ENCODE measurements around the gene CMTM6.

CMTM6 gene

DNA sequence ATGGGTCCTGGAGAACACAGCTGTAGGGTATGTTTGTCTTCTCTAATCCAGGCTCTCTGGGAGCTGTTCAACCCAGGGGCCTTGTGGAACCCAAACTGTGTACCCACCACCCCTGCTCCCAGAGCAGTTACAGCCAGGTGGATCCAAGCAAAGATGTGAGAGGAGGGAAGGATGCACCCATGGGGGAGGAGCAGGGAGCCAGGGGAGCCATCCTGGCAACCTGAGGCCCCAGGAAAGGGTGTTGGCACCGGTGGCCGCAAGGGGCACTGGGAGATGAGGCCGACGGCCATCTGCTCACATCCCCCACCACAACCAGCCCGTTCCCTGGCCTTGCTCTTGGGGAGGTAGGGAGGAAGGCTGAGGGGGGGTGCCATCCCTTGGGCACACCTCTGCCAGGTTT lies 43.2 kb downstream of the CMTM6 start:
- peaks cover 26% of the 10 kb centered on the region for H3K36me3 Mint-ChIP-seq (ENCODE audit: insufficient read depth)
- DNase-seq (ENCODE audit: low spot score in 2 of 2) (no peak), ATAC-seq (replicated peaks; ENCODE audit: extremely low read depth, poor library complexity, severe bottlenecking) (no peak)
- H3K4me1 Mint-ChIP-seq = peaks cover 30% of the 10 kb centered on the region
- H3K27me3 Mint-ChIP-seq = no peaks in the 10 kb centered on the region
- H3K9me3 Mint-ChIP-seq = peaks cover 5% of the 10 kb centered on the region
- H3K27ac Mint-ChIP-seq (ENCODE audit: low read depth) = no peak overlapping the region
- H3K4me3 Mint-ChIP-seq = no peak overlapping the region

DNA sequence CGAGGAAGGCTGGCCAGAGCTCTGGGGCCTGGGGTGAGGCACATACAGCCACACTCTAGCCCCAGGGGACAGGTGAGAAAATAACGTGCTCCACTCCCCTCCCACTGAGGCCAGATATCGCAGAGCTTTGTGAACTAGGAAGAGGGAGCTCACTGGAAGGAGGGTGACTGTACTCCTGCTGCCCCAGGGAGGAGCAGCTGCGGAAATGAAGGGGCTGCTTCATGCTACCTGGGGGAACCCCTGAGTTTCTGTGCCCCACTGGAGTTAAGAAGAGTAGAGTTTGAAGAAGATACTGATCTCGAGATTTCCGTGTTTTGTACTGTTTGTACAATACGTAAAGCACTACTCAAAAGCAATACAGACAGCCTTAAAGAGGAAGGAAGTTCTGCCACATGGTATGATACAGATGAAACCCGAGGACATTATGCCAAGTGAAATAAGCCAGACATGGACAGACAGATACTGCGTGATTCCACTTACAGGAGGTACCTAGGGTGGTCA lies 44.6 kb downstream of the CMTM6 start:
- Mint-ChIP-seq H3K9me3 (peaks cover 5% of the 10 kb centered on the region), H3K36me3 (ENCODE audit: insufficient read depth) (peaks cover 32% of the 10 kb centered on the region), H3K27ac (ENCODE audit: low read depth) (no peak overlapping the region), H3K4me1 (peaks cover 30% of the 10 kb centered on the region), H3K4me3 (peak overlapping the region; percentile 77), H3K27me3 (no peaks in the 10 kb centered on the region)
- ATAC-seq (replicated peaks; ENCODE audit: extremely low read depth, poor library complexity, severe bottlenecking) (peak; percentile 71), DNase-seq (ENCODE audit: low spot score in 2 of 2) (peak; percentile 47 to 64)

DNA sequence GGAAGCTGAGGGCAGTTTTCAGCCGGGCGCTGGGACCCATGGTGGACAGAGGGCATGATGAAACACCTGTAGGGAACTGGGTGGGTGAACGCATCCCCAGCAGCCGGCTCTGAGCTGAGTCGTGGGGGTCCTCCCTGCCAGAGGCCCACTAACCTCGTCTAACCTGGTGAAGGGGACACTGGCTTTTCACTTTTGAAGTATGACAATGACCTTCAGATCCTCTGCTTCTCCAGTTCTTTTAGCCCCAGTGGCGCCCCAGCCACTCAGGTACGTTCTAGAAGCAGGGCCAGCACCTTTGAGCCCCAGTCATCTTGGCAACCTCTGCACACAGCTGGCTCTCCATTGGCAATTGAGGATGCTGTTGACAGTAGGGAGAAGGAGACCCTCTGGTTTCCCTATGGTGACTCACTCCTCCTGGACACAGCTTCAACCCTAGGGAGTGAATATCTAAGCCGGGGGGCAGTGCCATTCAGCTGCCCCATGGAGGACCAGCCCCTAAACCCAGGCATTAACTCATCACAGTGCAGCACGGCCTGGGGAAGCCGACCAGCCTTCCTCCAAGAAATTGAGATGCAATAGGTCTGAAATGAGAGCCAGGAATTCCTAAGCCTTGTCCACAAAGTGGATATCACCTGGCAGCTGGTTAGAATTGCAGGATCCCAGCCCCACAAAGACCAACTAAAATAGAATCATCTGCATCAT lies 46.1 kb downstream of the CMTM6 start:
- Mint-ChIP-seq H3K4me3 (no peak overlapping the region), H3K9me3 (peaks cover 5% of the 10 kb centered on the region), H3K4me1 (peaks cover 30% of the 10 kb centered on the region), H3K27me3 (no peaks in the 10 kb centered on the region), H3K27ac (ENCODE audit: low read depth) (no peak overlapping the region), H3K36me3 (ENCODE audit: insufficient read depth) (peaks cover 36% of the 10 kb centered on the region)
- no peak for DNase-seq (ENCODE audit: low spot score in 2 of 2)
- ATAC-seq (replicated peaks; ENCODE audit: extremely low read depth, poor library complexity, severe bottlenecking) = no peak

DNA sequence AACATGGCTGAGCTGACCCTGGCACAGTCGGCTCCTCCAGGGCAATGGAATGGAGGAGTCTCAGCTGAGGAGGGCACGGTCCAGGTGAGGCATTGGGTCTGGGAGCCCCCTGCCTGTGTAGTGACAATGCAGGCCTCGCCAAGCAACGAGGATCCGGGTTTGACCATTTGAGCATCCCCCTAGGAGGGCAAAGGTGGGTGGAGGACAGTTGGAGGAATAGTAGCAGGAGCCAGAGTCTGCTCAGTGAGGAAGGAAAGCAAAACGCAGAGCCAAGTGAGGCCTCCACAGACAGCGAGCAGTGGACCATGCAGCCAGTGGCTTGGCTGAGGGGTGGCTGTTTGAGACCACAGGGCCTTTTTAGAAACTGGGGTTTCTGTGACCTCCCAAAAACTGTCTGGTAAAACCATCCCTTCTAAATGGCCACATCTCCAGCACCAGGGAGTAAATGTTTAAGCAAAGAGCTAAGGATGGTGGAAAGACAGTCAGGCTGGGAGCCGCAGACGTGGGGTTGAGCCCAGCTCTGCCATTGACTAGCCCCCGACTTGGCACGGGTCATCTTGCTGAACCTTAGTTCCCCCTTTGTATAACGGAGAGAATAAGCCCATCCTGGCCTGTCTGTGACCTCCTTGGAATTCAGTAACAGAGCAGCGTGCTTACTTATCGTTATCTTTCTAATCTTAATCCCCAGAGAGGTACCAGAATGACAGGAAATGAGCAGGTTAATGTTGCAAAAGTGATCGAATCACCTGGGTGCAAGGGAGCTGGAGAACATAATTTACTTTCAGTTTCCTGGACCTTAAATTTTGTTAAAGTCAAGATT lies 46.8 kb downstream of the CMTM6 start:
- Mint-ChIP-seq H3K36me3 (ENCODE audit: insufficient read depth) (peaks cover 35% of the 10 kb centered on the region), H3K4me3 (peak overlapping the region; percentile 9), H3K27ac (ENCODE audit: low read depth) (no peak overlapping the region), H3K27me3 (no peaks in the 10 kb centered on the region), H3K4me1 (peaks cover 32% of the 10 kb centered on the region), H3K9me3 (peaks cover 5% of the 10 kb centered on the region)
- DNase-seq (ENCODE audit: low spot score in 2 of 2) (peak in 1 of 2 donors; percentile 5), ATAC-seq (replicated peaks; ENCODE audit: extremely low read depth, poor library complexity, severe bottlenecking) (no peak)

DNA sequence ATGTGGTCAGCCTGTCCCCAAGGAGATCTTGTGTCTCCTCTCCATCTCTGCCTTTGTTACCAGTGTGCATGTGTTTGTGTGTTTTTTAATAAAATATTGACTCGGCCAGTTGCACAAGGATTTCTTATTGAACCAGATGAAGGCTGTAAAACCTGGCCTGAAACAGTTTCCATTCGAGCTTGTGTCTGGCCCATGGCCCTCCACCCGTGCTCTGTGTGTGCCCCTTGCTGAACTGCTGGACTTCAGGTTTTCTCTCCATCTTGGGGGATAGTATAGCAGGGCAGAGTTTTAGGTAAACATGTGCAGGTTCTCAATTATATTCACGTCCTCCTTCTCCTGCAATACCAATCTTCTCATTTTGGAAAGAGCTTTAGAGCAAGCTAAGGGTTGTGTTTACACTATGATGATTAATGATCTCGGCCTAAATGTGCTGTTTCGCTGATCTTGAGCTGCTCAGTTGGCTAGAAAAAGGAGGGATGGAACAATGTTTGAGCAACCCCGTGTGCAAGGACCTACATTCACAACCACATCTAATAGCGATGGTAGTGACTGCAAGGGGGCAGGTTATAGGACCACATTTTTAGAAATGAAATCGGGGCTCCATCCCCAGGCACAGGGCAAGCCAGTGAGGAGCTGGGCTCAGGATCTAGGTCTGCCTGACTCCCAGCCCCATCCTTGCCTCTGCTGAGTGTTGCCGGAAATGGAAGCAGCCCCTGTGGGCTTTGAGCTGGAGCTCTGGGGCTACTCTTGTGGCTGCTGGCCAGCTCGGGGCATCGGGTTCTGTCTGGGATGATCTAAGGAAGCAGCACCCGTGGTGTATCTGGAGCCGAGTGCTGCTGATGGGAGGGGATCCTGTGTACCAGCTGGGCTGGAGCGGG lies 47.7 kb downstream of the CMTM6 start:
- DNase-seq (ENCODE audit: low spot score in 2 of 2) = peak in 1 of 2 donors; percentile 2
- peaks cover 37% of the 10 kb centered on the region for H3K4me1 Mint-ChIP-seq
- no peak for ATAC-seq (replicated peaks; ENCODE audit: extremely low read depth, poor library complexity, severe bottlenecking)
- H3K9me3 Mint-ChIP-seq = peaks cover 5% of the 10 kb centered on the region
- H3K27me3 Mint-ChIP-seq = no peaks in the 10 kb centered on the region
- H3K4me3 Mint-ChIP-seq = peak overlapping the region; percentile 9
- peaks cover 35% of the 10 kb centered on the region for H3K36me3 Mint-ChIP-seq (ENCODE audit: insufficient read depth)
- H3K27ac Mint-ChIP-seq (ENCODE audit: low read depth) = no peak overlapping the region

DNA sequence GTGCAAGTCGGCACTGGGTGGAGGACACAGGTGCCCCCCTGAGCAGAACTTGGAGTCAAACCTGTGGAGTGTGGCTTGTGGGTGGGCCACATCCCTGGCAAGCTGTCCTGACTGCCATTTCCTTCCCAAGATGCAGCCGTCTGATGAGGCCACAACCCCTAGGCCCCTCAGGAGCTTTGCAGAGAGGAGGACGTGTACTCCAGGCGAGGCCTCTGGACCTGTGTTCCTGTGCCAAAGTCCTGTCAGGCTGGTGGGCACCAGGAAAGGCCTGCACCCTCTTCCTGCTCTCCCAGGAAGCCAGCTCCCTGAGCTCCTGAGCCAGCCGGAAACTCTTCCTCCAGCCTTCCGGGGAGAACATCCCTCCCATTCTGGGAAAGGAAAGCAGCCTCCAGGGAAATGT lies 48.5 kb downstream of the CMTM6 start:
- Mint-ChIP-seq H3K9me3 (peaks cover 5% of the 10 kb centered on the region), H3K4me1 (peaks cover 37% of the 10 kb centered on the region), H3K27me3 (no peaks in the 10 kb centered on the region), H3K4me3 (no peak overlapping the region), H3K27ac (ENCODE audit: low read depth) (peak overlapping the region; percentile 76), H3K36me3 (ENCODE audit: insufficient read depth) (peaks cover 33% of the 10 kb centered on the region)
- DNase-seq (ENCODE audit: low spot score in 2 of 2) (no peak), ATAC-seq (replicated peaks; ENCODE audit: extremely low read depth, poor library complexity, severe bottlenecking) (no peak)

DNA sequence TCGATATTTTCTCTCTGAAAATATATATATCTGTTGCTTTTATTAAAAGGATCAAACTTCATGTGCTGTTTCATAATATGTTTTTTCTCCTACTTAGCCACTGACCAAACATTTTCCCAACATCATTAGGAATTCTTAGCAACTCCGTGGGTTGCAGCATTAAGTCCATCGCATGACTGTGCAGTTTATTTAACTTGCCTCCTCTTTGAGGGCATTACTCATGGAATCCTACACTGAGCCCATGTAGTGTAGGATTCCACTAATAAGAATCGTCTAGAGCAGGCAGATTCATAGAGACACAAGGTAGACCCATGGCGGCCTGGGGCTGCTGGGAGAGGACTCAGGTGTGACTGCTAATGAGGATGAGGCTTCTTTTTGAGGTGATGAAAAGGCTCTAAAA lies 49.3 kb downstream of the CMTM6 start:
- Mint-ChIP-seq H3K36me3 (ENCODE audit: insufficient read depth) (peaks cover 33% of the 10 kb centered on the region), H3K9me3 (peaks cover 4% of the 10 kb centered on the region), H3K27ac (ENCODE audit: low read depth) (peak overlapping the region; percentile 76), H3K27me3 (no peaks in the 10 kb centered on the region), H3K4me1 (peaks cover 39% of the 10 kb centered on the region), H3K4me3 (no peak overlapping the region)
- no peak for ATAC-seq (replicated peaks; ENCODE audit: extremely low read depth, poor library complexity, severe bottlenecking)
- no peak for DNase-seq (ENCODE audit: low spot score in 2 of 2)

DNA sequence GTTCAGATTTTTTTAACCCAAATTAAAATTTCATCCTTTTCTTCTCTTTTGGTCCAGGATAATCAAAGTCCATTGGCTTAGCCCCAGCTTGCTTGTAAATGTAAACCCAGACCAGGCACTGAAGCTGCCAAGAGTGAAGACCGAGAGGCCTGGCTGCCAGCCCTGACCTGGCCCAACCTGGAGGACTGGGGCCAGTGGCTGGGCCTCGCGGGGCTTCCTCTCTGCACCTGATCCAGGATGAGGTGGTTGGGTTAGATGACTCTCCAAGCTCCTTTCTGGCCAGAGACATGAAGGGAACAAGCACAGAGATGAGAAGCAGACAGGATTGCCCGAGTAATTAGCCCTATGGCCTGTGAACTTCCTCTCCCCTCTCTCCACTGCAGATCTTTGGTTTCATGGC lies 50.6 kb downstream of the CMTM6 start:
- Mint-ChIP-seq H3K27ac (ENCODE audit: low read depth) (no peak overlapping the region), H3K4me3 (no peak overlapping the region), H3K36me3 (ENCODE audit: insufficient read depth) (peaks cover 28% of the 10 kb centered on the region), H3K27me3 (no peaks in the 10 kb centered on the region), H3K4me1 (peaks cover 43% of the 10 kb centered on the region), H3K9me3 (no peaks in the 10 kb centered on the region)
- ATAC-seq (replicated peaks; ENCODE audit: extremely low read depth, poor library complexity, severe bottlenecking) (no peak), DNase-seq (ENCODE audit: low spot score in 2 of 2) (no peak)

DNA sequence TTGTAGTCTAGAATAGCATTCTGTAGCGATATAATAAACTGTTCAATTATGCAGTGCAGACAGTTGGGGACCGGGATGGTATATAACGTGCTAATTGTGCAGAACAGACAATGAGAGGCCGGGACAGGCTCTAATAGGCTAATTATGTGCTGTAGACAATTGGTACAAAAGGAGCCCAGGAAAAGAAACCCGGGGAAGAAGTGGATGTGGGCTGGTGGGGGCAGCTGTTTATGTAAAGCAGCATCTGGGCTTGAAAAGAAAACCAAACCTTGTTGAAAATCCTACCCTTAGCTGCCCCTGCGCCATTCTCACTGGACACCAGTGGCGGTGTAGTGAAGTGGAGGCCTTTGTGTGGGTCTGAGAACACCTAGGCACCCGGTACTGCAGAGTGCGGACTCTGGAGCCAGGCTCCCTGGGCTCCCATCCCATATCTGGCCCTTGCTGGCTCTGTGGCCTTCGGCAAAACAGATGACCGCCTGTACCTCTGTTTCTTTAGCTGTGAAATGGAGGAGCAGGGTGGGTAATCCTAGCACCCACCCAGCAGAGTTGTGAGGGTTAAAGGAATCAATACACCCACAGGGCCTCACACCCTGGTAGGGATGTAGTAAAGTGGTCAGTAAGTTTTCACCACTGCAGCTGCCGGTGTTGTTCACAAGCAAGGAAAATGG lies 51.5 kb downstream of the CMTM6 start:
- ATAC-seq (replicated peaks; ENCODE audit: extremely low read depth, poor library complexity, severe bottlenecking) (no peak), DNase-seq (ENCODE audit: low spot score in 2 of 2) (no peak)
- Mint-ChIP-seq H3K4me1 (peaks cover 50% of the 10 kb centered on the region), H3K27me3 (no peaks in the 10 kb centered on the region), H3K9me3 (no peaks in the 10 kb centered on the region), H3K27ac (ENCODE audit: low read depth) (no peak overlapping the region), H3K36me3 (ENCODE audit: insufficient read depth) (peaks cover 28% of the 10 kb centered on the region), H3K4me3 (no peak overlapping the region)

DNA sequence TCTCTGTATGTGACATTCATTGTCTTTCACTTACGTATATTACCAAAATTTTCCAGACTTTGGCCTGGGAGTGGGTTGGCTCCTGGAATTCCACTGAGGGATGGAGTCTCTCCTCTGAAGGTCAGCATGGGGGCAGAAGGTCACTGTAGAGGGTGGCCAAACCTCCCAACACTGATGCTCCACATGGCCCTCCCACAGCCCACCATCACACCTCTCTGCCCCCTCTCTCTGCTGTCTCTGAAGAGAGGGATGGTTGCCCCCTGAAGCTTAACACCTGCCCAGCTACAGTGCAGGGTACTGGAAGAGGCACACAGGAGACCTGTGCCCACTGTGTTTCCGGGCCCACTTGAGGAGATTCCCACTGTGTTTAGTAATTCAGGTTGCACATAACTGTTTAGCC lies 52.2 kb downstream of the CMTM6 start:
- no peak for DNase-seq (ENCODE audit: low spot score in 2 of 2)
- H3K27ac Mint-ChIP-seq (ENCODE audit: low read depth) = no peak overlapping the region
- peaks cover 27% of the 10 kb centered on the region for H3K36me3 Mint-ChIP-seq (ENCODE audit: insufficient read depth)

DNA sequence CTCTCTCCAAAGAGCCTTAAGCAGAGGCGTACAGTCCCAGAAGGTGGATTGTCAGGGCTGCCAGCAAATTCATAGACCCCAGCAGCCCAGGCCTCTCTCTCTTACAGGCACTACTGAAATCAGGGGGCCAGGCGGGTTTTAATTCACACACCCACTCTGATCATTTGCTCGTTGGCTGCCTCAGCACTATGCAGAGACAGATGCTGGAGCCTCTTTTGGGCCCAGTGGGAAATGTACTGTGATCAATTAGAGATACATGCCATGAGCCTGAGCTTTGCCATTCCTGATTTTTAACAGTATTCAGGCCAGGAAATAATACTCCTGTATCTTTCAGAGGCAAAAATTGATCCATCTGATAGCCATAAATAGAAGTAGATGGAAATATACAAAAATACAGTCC lies 53.0 kb downstream of the CMTM6 start:
- Mint-ChIP-seq H3K27me3 (no peaks in the 10 kb centered on the region), H3K4me3 (no peak overlapping the region), H3K27ac (ENCODE audit: low read depth) (no peak overlapping the region), H3K36me3 (ENCODE audit: insufficient read depth) (peaks cover 23% of the 10 kb centered on the region), H3K4me1 (peaks cover 45% of the 10 kb centered on the region), H3K9me3 (no peaks in the 10 kb centered on the region)
- ATAC-seq (replicated peaks; ENCODE audit: extremely low read depth, poor library complexity, severe bottlenecking) = no peak
- no peak for DNase-seq (ENCODE audit: low spot score in 2 of 2)

More for the DNA sequence above, 52.2 kb downstream of the CMTM6 start:
- Mint-ChIP-seq H3K27me3 (no peaks in the 10 kb centered on the region), H3K4me1 (peaks cover 48% of the 10 kb centered on the region), H3K9me3 (no peaks in the 10 kb centered on the region), H3K4me3 (no peak overlapping the region)
- no peak for ATAC-seq (replicated peaks; ENCODE audit: extremely low read depth, poor library complexity, severe bottlenecking)

Data from central memory CD8-positive, alpha-beta T cell (primary cell).